Hepatocyte (in vitro differentiated cells): ENCODE measurements around the gene ZBTB5. TPM values are rescaled to one million over a fixed set of nuclear protein-coding genes. Genes with fewer than 3 reads are reported as not detected.

Experiments used
- DNase-seq: peaks from one replicate; pipeline ENCODE4 v3.0.0-alpha.2; 2016; ENCODE audit warnings: low spot score
- H2AFZ ChIP-seq: fragments of 200-600 bp; sonication (generic); 2 replicates; pipeline ENCODE4 v1.6.0; 2016; ENCODE audit warnings: antibody characterized with exemption, mild to moderate bottlenecking
- H3K27ac ChIP-seq: fragments of 200-600 bp; sonication (generic); 2 replicates; pipeline ENCODE4 v1.5.1; 2016; ENCODE audit warnings: mild to moderate bottlenecking
- H3K27me3 ChIP-seq: fragments of 200-600 bp; sonication (generic); 2 replicates; pipeline ENCODE4 v1.6.1; 2016
- H3K36me3 ChIP-seq: fragments of 200-600 bp; sonication (generic); replicated peaks from 2 replicates; pipeline ENCODE4 v1.5.1; 2016; ENCODE audit warnings: low read depth; ENCODE audit not compliant: insufficient read depth
- H3K4me1 ChIP-seq: fragments of 200-600 bp; sonication (generic); 2 replicates; pipeline ENCODE4 v1.5.1; 2016; ENCODE audit warnings: mild to moderate bottlenecking, moderate library complexity; ENCODE audit not compliant: insufficient read depth
- H3K4me2 ChIP-seq: fragments of 200-600 bp; sonication (generic); 2 replicates; pipeline ENCODE4 v1.6.0; 2016
- H3K4me3 ChIP-seq: fragments of 200-600 bp; sonication (generic); 2 replicates; pipeline ENCODE4 v1.5.1; 2016; ENCODE audit warnings: mild to moderate bottlenecking
- H3K79me2 ChIP-seq: fragments of 200-600 bp; sonication (generic); 2 replicates; pipeline ENCODE4 v1.6.0; 2017; ENCODE audit warnings: mild to moderate bottlenecking
- H3K9me2 ChIP-seq: fragments of 200-600 bp; sonication (generic); replicated peaks from 2 replicates; pipeline ENCODE4 v1.6.0; 2017; ENCODE audit warnings: mild to moderate bottlenecking; ENCODE audit not compliant: insufficient read depth
- H3K9me3 ChIP-seq: fragments of 200-600 bp; sonication (generic); 2 replicates; pipeline ENCODE4 v1.5.1; 2016; ENCODE audit warnings: low read depth, mild to moderate bottlenecking
- H4K20me1 ChIP-seq: fragments of 200-600 bp; sonication (generic); 2 replicates; pipeline ENCODE4 v1.6.0; 2016; ENCODE audit warnings: mild to moderate bottlenecking; ENCODE audit not compliant: insufficient read depth, poor library complexity, severe bottlenecking
- CTCF ChIP-seq: fragments of 200-600 bp; sonication (generic); IDR thresholded peaks from 2 replicates; pipeline ENCODE4 v1.5.1; 2016; ENCODE audit warnings: antibody characterized with exemption, mild to moderate bottlenecking; ENCODE audit not compliant: poor library complexity
- EZH2 ChIP-seq: fragments of 200-600 bp; sonication (generic); IDR thresholded peaks from 2 replicates; pipeline ENCODE4 v1.6.1; 2016; ENCODE audit warnings: antibody characterized with exemption, mild to moderate bottlenecking, borderline replicate concordance
- EZH2phosphoT487 ChIP-seq: fragments of 200-600 bp; sonication (generic); IDR thresholded peaks from one replicate; pipeline ENCODE4 v1.6.1; 2018; ENCODE audit warnings: antibody characterized with exemption, mild to moderate bottlenecking, low read depth, moderate library complexity; ENCODE audit not compliant: unreplicated experiment, severe bottlenecking
- WGBS: methylation state at CpG from one replicate; pipeline ENCODE4 v1.1.6; 2016; ENCODE audit warnings: low lambda C conversion rate; ENCODE audit errors: missing lambda C conversion rate; 5-methylcytosine and 5-hydroxymethylcytosine counted together
- polyA plus RNA-seq: library from polyadenylated mRNA; unstranded; fragments of >200 nt; fragmentation: Nextera tagmentation; extraction: Ambion mirVana; gene quantifications from 2 replicates; pipeline ENCODE4 v1.2.1, GENCODE V29; 2016
- total RNA-seq: library from RNA; depleted of rRNA; stranded (reverse); fragments of >200 nt; gene quantifications from 2 replicates; pipeline ENCODE4 v1.2.3, GENCODE V29; 2014

Gene ZBTB5
- total and polyA plus RNA-seq, 2 experiments from 2014 or later = 3.8 to 21.8 TPM

GRCh38 chr9:37491939-37492338, 26.7 kb upstream of the ZBTB5 start:
- Histone ChIP-seq H4K20me1 (no peaks in the 10 kb centered on the region), H2AFZ (no peak overlapping the region), H3K79me2 (peaks cover 6% of the 10 kb centered on the region), H3K9me2 (no peaks in the 10 kb centered on the region), H3K27me3 (no peaks in the 10 kb centered on the region), H3K27ac (no peak overlapping the region), H3K4me3 (no peak overlapping the region), H3K36me3 (no peaks in the 10 kb centered on the region), H3K4me2 (no peak overlapping the region), H3K9me3 (no peaks in the 10 kb centered on the region), H3K4me1 (peaks cover 1% of the 10 kb centered on the region)
- no peak for DNase-seq
- TF ChIP-seq EZH2phosphoT487 (no peak), CTCF (no peak), EZH2 (no peak)
- 95% methylated on average over 1 of the region's 1 CpG for WGBS

GRCh38 chr9:37486616-37487548, 21.6 kb upstream of the ZBTB5 start:
- Histone ChIP-seq H3K36me3 (no peaks in the 10 kb centered on the region), H2AFZ (peak overlapping the region; percentile 69), H3K9me3 (no peaks in the 10 kb centered on the region), H3K27ac (peak overlapping the region; percentile 58), H3K27me3 (no peaks in the 10 kb centered on the region), H3K4me3 (peak overlapping the region; percentile 56), H3K79me2 (peaks cover 9% of the 10 kb centered on the region), H3K4me2 (peak overlapping the region; percentile 97), H4K20me1 (no peaks in the 10 kb centered on the region), H3K4me1 (peaks cover 6% of the 10 kb centered on the region), H3K9me2 (no peaks in the 10 kb centered on the region)
- TF ChIP-seq EZH2 (no peak), EZH2phosphoT487 (no peak), CTCF (no peak)
- DNase-seq = peak; percentile 65
- WGBS = 32% methylated on average over 7 of the region's 7 CpGs

GRCh38 chr9:37486256-37486615, 21.0 kb upstream of the ZBTB5 start:
- Histone ChIP-seq H3K9me3 (no peaks in the 10 kb centered on the region), H3K27ac (peak overlapping the region; percentile 58), H3K4me3 (peak overlapping the region; percentile 56), H3K4me1 (peaks cover 6% of the 10 kb centered on the region), H4K20me1 (no peaks in the 10 kb centered on the region), H3K36me3 (no peaks in the 10 kb centered on the region), H3K27me3 (no peaks in the 10 kb centered on the region), H3K9me2 (no peaks in the 10 kb centered on the region), H3K4me2 (peak overlapping the region; percentile 97), H3K79me2 (peaks cover 9% of the 10 kb centered on the region), H2AFZ (peak overlapping the region; percentile 69)
- DNase-seq = no peak
- TF ChIP-seq EZH2phosphoT487 = no peak
- TF ChIP-seq CTCF = no peak
- no peak for TF ChIP-seq EZH2
- 6% methylated on average over 7 of the region's 7 CpGs for WGBS
